Measurements from ENCODE around the gene TUBB. TPM values are rescaled to one million over a fixed set of nuclear protein-coding genes. Genes with fewer than 3 reads are reported as not detected.

The TUBB gene
- total and polyA plus RNA-seq, 9 of the 15 experiments (the other 6 are each of a cell fraction or from before 2014, with no cell fraction given), result 971 to 2,870 (median 1,478) TPM

- no peak for TF ChIP-seq EHMT2 (IDR thresholded peaks at IDR 0.05)
- no peak for TF ChIP-seq ZNF431 (CRISPR knock-in tag; IDR thresholded peaks at IDR 0.05)
- 0 out of 2 replicates have a peak, but pooled peaks have one; percentile 14 for TF ChIP-seq MYNN (IDR thresholded peaks at IDR 0.05)
- no peak for TF ChIP-seq MYNN (CRISPR knock-in tag; IDR thresholded peaks at IDR 0.05)
- TF ChIP-seq U2AF1 (optimal IDR thresholded peaks at IDR 0.05; ENCODE audit: low read depth, low read length), result no peak
- peak; percentile 91 for TF ChIP-seq E2F3 (CRISPR knock-in tag; IDR thresholded peaks at IDR 0.05)
- TF ChIP-seq E4F1 (CRISPR knock-in tag; IDR thresholded peaks at IDR 0.05; ENCODE audit: borderline replicate concordance), result peak; percentile 85
- peak; percentile 34 for TF ChIP-seq RBBP5 (IDR thresholded peaks at IDR 0.05; ENCODE audit: borderline replicate concordance, insufficient read depth, low read length, poor library complexity, severe bottlenecking)
- TF ChIP-seq AFF4 (CRISPR knock-in tag; IDR thresholded peaks at IDR 0.05), result peak; percentile 88; the same call in 1 of the 2 replicates
- peak; percentile 40 to 48; a peak in 1 of 4 replicates for TF ChIP-seq RCOR1 (IDR thresholded peaks at IDR 0.05; ENCODE audit: borderline replicate concordance in 1 of 2, low read depth in 2 of 2, low read length in 2 of 2)
- TF ChIP-seq MAX (CRISPR knock-in tag; IDR thresholded peaks at IDR 0.05), result peak; percentile 30; the same call in 1 of the 2 replicates
- no peak for TF ChIP-seq NR2C2 (CRISPR knock-in tag; IDR thresholded peaks at IDR 0.05)
- TF ChIP-seq NR2C2 (tag; IDR thresholded peaks at IDR 0.05), result peak; percentile 54
- peak; percentile 86 for TF ChIP-seq MEIS2 (IDR thresholded peaks at IDR 0.05; ENCODE audit: partially characterized antibody)
- no peak for TF ChIP-seq FOXJ3 (CRISPR knock-in tag; IDR thresholded peaks at IDR 0.05)
- peak; percentile 73 for TF ChIP-seq ZNF384 (IDR thresholded peaks at IDR 0.05; ENCODE audit: low read depth, low read length)
- TF ChIP-seq ZNF232 (CRISPR knock-in tag; IDR thresholded peaks at IDR 0.05), result no peak
- peak; percentile 66; the same call in 1 of the 2 replicates for TF ChIP-seq KLF6 (CRISPR knock-in tag; IDR thresholded peaks at IDR 0.05; ENCODE audit: borderline replicate concordance)
- no peak for TF ChIP-seq KAT8 (IDR thresholded peaks at IDR 0.05; ENCODE audit: low read depth)
- no peak for TF ChIP-seq ZNF133 (CRISPR knock-in tag; IDR thresholded peaks at IDR 0.05)
- TF ChIP-seq ZNF165 (CRISPR knock-in tag; IDR thresholded peaks at IDR 0.05; ENCODE audit: borderline replicate concordance), result no peak
- TF ChIP-seq TEAD4 (IDR thresholded peaks at IDR 0.05; ENCODE audit: low read length), result peak; percentile 83
- no peak for TF ChIP-seq TEAD4 (CRISPR knock-in tag; IDR thresholded peaks at IDR 0.05; ENCODE audit: borderline replicate concordance)
Observed at GRCh38 chr6:30719791-30720737, at the start of gene TUBB (continued).

Measured in K562 (cell line).